Stimulated activated CD8-positive, alpha-beta memory T cell treated with anti-CD3 and anti-CD28 coated beads, Interleukin-15, amount 100 ng/mL, for 4 hours (primary cell): Measurements from ENCODE around the gene SDK2.

Experiments
- DNase-seq, 2 donors: peaks; one replicate each; pipeline ENCODE4 v3.0.0-alpha.2; 2020; ENCODE audit warnings: low read depth in 2 of 2

The SDK2 gene, protein sequence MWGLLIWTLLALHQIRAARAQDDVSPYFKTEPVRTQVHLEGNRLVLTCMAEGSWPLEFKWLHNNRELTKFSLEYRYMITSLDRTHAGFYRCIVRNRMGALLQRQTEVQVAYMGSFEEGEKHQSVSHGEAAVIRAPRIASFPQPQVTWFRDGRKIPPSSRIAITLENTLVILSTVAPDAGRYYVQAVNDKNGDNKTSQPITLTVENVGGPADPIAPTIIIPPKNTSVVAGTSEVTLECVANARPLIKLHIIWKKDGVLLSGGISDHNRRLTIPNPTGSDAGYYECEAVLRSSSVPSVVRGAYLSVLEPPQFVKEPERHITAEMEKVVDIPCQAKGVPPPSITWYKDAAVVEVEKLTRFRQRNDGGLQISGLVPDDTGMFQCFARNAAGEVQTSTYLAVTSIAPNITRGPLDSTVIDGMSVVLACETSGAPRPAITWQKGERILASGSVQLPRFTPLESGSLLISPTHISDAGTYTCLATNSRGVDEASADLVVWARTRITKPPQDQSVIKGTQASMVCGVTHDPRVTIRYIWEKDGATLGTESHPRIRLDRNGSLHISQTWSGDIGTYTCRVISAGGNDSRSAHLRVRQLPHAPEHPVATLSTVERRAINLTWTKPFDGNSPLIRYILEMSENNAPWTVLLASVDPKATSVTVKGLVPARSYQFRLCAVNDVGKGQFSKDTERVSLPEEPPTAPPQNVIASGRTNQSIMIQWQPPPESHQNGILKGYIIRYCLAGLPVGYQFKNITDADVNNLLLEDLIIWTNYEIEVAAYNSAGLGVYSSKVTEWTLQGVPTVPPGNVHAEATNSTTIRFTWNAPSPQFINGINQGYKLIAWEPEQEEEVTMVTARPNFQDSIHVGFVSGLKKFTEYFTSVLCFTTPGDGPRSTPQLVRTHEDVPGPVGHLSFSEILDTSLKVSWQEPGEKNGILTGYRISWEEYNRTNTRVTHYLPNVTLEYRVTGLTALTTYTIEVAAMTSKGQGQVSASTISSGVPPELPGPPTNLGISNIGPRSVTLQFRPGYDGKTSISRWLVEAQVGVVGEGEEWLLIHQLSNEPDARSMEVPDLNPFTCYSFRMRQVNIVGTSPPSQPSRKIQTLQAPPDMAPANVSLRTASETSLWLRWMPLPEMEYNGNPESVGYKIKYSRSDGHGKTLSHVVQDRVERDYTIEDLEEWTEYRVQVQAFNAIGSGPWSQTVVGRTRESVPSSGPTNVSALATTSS (N-terminal part only)

DNA sequence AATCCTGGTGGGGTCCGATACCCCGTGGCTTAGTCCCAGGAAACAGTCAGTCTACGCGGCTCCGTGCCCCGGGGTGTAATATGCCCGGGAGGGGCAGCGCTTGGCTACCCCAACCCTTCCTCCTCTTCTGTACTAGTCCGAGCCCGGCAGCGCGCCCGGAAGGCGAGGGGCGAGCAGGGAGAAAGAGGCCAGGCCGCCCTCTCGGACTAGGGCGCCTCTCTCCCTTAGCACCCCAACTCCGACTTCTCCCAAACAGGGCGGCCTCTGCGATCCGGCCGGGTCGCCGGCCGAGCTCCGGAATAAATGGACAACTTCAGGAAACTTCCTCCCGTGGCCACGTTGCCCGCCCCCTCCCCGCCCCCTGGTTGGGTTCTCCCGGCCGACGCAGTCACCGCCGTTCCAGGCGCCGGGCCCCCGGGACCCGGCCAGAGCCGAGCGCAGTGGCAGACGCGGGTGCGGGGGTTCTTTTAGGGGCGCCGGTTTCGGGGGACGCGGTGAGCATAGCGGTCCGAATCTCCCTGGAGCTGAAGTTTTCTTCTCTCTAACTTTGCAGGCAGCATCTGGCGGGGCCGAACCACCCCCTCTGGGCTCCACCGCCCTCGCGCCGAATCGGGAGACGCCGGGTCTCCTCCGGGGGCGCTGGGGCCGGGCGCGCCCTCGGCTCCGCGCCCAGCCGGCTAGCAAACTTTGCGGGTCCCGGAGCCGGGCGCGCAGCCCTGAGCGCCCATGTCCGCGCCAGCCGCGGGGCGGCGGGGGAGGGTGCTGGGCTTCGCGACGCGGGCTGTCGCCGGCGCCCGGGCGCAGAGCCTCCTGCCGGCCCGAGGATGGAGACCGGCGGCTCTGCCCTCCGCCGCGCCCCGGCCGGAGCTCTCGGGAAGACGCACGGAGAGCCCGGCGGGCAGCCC is at the start of gene SDK2:
SDK2 (minus strand) TSS at position 301 of the 905 bp plus-strand sequence. CDS start 357 bp downstream, outside the sequence.
- no peak for DNase-seq

DNA sequence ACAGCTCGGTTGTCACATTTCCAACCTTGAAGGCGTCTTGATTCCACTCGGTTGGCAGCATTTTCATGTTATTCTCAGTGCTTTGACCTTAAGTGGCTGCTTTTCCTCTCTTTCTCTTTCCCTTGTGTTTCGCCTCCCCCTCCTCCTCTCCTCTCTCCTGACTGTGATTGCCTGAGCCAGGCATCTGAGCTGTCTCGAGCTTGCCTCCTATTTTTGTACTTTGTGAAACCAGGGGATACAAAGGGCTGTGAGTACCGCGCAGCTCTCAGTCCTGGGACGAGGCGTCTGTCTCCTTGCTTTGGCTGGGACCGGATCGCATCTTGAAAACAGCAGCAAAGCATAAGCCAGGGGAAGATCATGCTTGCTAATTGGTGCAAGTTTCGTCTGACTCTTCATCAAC is 48.8 kb upstream of the SDK2 start:
- DNase-seq, result no peak

DNA sequence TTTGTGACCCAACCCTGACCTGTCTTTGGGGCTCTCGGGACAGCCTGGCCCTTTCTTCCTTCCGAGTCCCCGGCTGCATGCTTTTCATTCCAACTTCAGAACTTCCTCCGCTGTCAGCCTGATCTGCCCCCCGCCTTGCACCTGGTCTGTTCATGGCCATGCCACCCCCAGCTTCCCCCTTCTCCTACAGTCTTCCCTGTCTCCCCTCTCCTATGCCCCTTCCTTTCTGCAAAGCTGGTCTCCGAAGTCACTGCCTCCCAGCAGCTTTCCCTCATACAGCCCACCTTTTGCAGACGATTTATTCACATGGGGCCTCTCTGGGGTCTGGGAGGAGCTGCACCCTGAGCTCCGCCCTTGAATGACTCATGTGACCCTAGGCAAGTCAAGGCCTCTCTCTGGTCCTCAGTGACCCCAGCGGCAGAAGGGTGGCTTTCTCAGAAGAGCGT is 47.1 kb upstream of the SDK2 start:
- no peak for DNase-seq

DNA sequence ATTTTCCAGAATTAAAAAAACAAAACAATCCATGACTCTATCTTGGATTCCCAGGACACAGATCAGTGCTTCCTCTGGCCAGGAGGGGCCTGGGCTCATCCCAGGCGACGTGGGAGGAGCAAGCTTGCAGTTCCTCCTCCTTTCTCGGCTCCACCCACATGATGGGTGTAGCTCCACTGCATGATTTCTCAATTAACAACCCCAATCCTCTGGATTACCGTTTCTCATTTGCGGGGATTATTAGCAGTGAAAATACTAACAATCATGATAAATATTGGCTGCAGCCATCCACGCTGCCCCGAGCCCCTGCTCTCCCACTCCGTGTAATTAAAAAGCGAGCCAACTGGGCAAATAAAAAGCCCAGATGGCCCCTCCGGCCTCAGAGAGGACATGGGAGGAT is 46.4 kb upstream of the SDK2 start:
- no peak for DNase-seq

DNA sequence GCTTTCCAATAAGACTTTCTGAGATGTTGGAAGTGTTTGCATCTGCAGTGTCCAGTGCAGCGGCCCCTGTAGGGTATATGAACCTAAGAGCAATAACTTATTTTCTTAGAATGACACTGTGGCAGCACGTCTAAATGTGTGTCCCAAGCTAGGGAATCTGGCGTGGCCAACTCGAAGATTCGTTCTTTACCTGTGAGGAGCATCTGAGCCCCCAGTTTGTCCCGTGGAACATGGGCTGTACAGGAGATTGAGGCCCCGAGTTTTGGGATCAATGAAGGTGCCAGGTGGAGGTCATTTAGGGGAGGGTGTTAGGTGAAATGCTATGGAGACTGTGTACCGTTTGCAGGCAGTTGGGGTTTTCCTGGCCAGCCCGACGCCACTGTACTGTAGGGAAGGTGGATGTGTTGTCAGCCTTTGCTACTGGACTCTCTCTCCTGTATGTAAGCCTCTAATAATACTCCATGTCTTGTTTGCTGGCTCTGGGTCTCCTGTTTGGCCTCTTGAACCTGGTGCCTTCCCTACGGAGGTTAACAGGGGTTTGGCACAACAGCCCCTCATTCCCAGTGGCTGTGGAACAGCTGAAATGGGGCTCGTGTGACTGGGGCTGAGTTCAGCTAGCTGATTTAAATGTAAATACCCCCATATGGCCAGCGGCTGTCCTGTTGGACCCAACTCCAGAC is 45.5 kb upstream of the SDK2 start:
- DNase-seq, result no peak

DNA sequence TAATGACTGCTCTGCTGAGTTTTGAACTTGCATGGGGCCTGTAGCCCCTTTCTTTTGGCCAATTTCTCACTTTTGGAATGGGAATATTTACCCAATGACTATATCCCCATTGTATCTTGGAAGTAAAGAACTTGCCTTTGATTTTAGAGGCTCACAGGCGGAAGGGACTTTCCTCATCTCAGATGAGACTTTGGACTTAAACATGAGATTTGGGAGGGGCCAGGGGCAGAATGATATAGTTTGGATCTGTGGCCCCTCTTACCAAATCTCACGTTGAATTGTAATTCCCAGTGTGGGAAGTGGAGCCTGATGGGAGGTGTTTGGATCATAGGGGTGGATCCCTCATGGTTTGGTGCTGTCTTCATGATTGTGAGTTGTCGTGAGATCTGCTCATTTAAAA is 42.7 kb upstream of the SDK2 start:
- no peak for DNase-seq

DNA sequence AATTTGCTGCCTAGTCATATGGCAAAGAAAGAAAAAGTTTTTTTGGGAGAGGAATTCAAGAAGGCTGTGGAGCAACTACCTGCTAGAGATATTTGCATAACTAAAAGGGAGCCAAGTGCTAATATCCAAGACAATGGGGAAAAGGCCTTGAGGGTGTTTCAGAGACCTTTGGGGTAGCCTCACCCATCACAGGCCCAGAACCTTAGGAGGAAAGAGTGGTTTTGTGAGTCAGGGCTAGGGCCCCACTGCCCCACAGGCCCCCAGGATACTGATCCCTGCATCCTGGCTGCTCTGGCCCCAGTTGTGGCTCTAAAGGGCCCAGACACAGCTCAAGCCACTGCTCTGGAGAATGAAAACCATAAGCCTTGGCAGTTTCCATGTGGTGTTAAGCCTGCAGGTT is 41.9 kb upstream of the SDK2 start:
- no peak for DNase-seq

DNA sequence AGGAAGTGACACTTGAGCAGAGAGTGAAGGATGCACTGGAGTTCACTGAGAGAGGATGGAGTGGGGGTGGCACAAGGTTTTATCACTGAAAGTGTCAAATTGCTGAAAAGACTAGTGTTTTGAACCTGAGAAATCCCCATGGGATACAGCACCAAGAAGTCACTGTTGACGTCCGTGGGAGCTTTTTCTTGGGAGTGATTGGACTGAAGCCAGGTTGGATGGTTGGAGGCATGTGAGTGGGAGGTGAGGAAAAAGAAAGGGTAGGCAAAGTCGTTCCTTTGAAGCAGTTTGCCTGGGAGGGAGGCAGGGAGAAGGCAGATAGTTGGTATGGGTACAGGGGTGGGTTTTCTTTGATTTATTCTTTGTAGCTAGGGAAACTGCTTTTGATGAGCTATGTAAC is 39.9 kb upstream of the SDK2 start:
- no peak for DNase-seq

DNA sequence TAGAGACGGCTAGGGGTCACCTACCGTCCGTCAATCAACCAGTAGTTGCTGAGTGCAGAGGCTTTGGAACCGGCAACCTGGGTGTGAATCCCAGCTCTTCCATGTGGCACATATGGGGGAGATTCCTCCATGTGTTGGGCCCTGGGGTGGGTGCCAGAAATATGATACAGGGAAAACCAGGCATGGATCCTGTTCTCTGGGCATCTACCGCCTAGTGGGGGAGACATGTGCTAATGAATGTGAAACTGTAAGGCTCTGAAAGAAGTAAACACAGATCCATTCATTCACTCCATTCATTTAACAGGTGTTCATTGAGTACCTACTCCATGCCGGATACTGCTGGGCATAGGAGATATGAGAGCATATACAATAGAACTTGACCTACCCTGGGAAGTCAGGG is 39.5 kb upstream of the SDK2 start:
- DNase-seq, result no peak

DNA sequence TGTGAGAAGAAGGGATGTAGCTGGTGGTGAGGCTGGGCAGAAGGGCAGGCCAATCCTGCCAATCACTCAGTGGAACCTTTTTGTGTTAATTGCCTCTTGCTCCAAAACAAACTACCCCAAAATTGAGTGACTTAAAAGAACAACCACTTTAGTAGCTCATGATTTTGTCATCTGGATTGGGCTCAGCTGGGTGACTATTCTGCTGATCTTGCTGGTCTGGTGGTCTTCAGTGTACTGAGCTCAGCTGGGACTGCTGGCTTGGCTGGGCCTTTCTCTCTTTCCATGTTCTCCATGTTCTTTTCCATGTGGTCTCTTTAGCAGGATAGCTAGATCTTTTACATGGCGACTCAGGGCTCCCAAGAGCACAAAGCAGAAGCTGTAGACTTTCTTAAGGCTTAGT is 37.7 kb upstream of the SDK2 start:
- DNase-seq, result no peak

DNA sequence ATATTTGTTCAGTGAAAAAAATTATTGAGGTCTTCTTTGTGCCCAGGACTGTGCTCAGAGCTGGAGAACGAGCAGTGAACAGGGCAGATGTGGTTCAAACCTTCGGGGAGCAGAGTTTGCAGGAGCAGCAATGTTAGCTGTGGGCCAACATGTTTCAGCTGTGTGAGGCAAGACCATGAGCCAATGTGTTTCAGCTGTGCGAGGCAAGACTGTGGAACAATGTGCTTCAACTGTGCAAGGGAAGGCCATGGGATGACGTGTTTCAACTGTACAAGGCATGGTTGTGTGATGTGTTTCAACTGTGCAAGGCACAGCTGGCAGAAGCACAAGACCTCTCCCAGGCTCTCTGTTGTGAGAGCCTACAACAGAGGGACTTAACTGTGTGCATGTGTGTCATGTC is 35.2 kb upstream of the SDK2 start:
- DNase-seq, result no peak

DNA sequence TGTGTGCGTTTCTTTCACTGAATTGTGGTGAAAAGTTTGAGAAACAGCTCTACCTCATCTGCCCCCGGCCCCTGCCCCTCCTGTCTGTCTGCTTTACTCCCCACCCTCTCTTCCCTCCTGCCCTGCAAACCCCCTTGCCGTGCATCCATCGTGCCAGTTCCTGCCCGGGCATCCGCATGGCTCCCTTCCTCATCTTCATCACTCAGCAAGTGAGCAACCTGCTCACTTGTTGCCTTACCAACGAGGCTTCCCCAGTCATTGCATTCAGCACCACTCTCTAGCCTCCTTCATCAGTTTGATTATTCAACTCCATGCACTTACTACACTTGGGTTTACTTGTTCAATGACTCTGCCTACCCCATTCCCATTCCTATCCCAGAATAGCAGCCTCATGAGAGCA is 34.8 kb upstream of the SDK2 start:
- no peak for DNase-seq

DNA sequence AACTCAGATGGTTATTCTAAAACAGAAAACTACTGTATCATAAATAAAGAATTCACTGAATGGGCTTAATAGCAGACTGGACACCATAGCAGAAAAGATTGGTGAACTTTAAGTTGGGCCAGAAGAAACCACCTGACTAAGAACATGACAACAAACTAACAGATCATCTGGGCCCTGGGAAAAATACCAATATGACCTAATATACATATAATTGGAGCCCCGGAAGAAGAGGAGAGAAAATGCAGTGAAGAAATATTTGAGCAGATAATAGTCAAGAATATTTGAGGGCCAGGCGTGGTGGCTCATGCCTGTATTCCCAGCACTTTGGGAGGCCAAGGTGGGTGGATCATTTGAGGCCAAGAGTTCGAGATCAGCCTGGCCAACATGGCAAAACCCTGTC is 25.5 kb upstream of the SDK2 start:
- no peak for DNase-seq

DNA sequence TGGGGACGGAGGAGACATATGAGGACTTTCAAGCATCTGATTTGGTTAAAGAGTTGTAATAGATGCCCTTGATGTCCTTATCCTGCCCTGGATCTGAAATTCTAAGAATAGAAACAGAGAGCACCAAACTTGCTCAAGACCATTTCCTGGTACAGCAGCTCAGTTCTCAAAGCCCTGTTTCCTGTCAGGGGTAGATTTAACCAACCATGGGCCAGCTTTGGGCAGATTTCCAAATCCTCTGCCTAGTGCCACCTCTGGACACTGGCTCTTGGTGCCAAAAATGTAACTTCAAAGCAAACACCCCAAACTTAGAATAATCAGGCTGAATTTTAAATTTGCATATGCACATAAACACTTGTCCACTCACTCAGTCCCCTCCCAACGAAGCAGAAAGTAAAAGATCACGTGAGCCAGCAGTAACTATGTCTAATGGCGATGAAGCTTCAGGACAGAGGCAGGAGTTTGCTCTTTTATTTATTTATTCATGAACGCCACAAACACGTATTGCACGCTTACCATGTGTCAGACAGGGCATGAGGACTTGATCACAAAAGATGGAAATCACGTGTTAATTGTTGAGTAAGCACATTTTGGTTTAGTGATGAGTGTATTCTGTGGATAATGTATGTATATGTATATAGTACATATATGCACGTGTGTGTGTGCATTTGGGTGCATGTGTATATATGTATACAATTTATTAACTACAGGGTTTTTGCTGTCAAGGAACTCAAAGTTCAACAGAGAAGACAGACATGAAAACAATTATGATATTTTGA is 23.1 kb upstream of the SDK2 start:
- no peak for DNase-seq

DNA sequence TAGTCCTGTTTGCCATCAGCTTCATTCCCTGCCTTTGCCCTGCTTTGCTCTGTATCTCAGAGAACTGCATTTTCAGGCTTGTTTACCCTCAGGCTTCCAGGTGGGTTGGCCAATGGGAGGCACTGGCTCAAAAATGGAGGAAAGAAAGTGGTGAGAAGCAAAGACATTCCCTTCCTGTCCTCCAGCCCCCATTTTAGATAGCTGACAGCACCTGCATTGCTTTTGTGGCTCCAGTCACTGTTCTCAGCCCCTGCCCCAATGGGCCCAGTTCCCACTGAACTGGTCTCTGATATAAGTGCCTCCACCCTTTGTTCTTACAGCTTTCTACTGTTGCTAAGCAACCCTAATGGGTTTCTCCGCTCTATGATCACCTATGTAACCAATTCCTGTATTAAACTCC is 19.4 kb upstream of the SDK2 start:
- DNase-seq, result no peak

DNA sequence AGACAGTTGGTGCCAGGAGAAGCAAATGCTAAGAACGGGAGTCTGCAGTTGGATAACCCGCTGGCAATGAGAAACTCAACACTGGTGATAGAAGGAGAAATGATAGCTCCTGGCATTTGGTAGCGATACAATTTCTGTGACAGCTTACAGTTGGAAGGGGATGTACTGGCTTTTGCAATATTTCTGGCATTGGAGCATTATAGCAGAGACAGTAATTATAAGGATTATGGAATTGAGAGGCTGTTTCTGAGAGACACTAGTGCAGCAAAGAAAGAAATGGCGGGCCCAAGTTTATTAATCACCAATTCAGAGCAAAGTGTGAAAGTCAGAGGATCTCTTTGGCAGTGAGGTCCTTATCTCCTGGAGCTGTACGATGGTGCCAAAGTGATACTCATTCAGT is 16.1 kb upstream of the SDK2 start:
- no peak for DNase-seq

DNA sequence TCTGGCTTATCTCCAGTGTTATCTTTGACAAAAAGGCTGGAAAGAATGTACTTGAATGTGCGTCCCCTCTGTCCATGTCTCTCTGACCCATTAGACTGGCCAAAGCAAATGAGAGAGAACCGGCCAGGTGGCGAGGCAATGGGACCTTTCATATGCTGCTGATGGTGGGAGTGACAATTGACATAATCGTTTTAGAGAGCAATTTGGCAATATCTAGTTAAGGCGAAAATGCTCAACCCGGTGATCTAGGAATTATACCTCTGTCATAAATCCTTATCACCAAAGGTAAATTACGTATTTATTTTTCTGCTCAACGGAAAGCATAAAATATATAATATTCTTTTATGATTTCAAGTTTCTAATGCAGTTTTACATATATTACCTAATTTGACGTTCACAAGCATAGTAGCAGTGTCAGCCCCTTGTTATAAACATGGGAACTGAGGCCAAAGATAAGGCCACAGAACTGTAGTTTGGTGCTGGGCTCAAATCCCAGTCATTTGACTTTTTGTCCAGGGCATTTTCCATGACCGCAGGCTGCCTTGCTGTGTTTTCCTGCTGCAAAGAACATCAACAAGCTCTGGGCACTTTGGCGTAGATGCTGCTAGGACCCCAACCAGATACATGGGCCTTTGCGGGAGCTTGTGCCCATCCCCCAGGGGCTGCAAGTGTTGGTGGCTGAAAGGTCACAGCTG is 14.7 kb upstream of the SDK2 start:
- no peak for DNase-seq

DNA sequence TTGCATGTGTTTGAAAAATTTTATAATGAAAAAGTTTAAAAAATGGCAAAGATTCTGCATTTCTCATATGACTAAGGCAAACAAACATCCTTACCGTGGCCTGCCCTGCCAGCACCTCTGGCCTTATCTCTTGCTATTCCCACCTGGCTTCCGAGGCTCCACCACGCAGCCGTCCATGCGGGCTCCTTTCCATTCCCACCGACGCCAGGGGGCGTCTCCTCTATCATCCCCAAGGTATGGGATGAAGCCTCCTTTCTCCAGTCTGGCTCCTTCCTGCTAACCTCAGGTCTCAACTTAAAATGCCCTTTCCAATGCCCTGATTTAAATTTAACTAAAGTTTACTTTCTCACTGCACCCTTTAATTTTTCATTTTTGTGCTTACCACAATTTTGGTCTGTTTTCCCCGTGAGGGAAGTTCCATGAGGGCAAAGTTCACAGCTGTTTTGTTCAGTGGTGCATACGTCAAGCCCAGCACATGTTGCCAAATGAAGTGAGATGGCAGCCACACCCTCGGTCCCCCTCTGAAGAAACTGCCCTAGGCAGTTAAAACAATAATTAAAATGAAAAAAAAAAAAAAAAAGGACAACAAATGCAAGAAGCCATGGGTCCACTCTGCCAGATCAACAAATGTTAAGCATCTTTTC is 13.3 kb upstream of the SDK2 start:
- no peak for DNase-seq

DNA sequence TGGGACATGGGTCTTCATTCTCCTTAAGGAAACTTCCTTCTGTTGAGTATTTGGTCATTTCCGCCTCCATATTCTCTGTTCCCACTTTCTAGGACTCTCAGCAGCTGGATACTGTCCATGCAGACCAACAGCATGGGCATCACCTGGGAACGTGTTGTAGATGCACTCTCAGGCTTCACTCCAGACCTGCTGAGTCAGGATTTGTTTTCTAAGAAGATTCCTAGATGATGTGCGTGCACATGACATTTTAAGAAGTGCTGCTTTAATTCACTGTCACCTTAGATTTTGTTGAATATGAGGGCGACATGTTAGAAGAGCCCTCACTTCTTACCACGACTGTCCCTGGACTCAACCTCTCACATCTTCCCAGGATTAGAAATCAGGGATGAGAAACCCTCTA is 10.0 kb upstream of the SDK2 start:
- no peak for DNase-seq
